K562 (cell line): ENCODE results near the gene HMCN2. TPM values are rescaled to one million over a fixed set of nuclear protein-coding genes. Genes with fewer than 3 reads are reported as not detected.

ENCODE experiments used
- ATAC-seq: fragments of 200-7000 bp; cut with Tn5 transposase; 3 replicates; pipeline ENCODE4 v1.9.1; 2020; ENCODE audit warnings: moderate library complexity
- BruUV-seq: library from RNA; stranded (reverse); fragments of 400-500 nt; replicated peaks from 2 replicates; lab custom pipeline; 2021; lab: Mats Ljungman, UMichigan
- CTCF ChIA-PET: fragments of 300-600 bp; formaldehyde crosslinking; extraction: SDS; loops from one replicate; lab custom pipeline; 2021; ENCODE audit warnings: low intra/inter-chr PET ratio; lab: Yijun Ruan, JAX
- POLR2A ChIA-PET: fragments of 300-600, 350-650 bp; sonication (Branson Sonifier 250); formaldehyde crosslinking; extraction: SDS; loops from one replicate; lab custom pipeline; 2021; ENCODE audit warnings: antibody characterized with exemption, inconsistent platforms; lab: Yijun Ruan, JAX
- DNase-seq, 4 experiments: peaks; one replicate each; pipeline versions ENCODE4 v3.0.0 to v3.0.0-alpha.2; 2011 to 2018; ENCODE audit warnings: low spot score in 3 of 4, mixed read lengths in 3 of 4; ENCODE audit errors: extremely low read depth in 1 of 4
- FAIRE-seq: peaks from 2 replicates; lab custom pipeline; 2011; peaks lifted over from hg19 to GRCh38; lab: Jason Lieb, UNC
- H2AFZ ChIP-seq: 2 replicates; pipeline ENCODE4 v1.6.0; 2011; ENCODE audit warnings: low read depth, low read length, control low read depth, inconsistent platforms
- H3K27ac ChIP-seq: fragments of 200-600 bp; 3 replicates; pipeline ENCODE4 v1.8.0; 2011; ENCODE audit warnings: low read depth, mild to moderate bottlenecking, control low read depth, inconsistent platforms, low read length, moderate library complexity, mixed read lengths; ENCODE audit errors: extremely low read depth
- H3K27me3 ChIP-seq, 2 experiments: fragments of 300-600 bp in 1 of 2; 2 replicates in 1 of 2; 3 replicates in 1 of 2; pipeline versions ENCODE4 v1.6.0 to v1.8.0; 2011; ENCODE audit warnings: inconsistent platforms in 2 of 2, low read length in 2 of 2, mild to moderate bottlenecking in 1 of 2, mixed read lengths in 1 of 2, moderate library complexity in 1 of 2; ENCODE audit not compliant: control insufficient read depth in 2 of 2, insufficient read depth in 2 of 2
- H3K36me3 ChIP-seq: fragments of 300-600 bp; 3 replicates; pipeline ENCODE4 v1.8.0; 2011; ENCODE audit warnings: mild to moderate bottlenecking, low read length, inconsistent platforms; ENCODE audit not compliant: control insufficient read depth, insufficient read depth
- H3K4me1 ChIP-seq, 2 experiments: fragments of 200-600 bp in 1 of 2; replicated peaks in 1 of 2; 2 replicates in 1 of 2; 3 replicates in 1 of 2; pipeline versions ENCODE4 v1.5.1 to v1.8.0; 2011; ENCODE audit warnings: inconsistent platforms in 2 of 2, low read length in 2 of 2, mild to moderate bottlenecking in 1 of 2, mixed read lengths in 1 of 2, moderate library complexity in 1 of 2; ENCODE audit not compliant: control insufficient read depth in 2 of 2, insufficient read depth in 2 of 2
- H3K4me2 ChIP-seq: 2 replicates; pipeline ENCODE4 v1.6.1; 2011; ENCODE audit warnings: low read length, control low read depth, inconsistent platforms, mixed read lengths; ENCODE audit not compliant: insufficient read depth
- H3K4me3 ChIP-seq: fragments of 200-600 bp; sonication (generic), shearing (Covaris generic); 2 replicates; pipeline ENCODE4 v1.5.1; 2016; ENCODE audit warnings: control low read depth, inconsistent platforms
- H3K79me2 ChIP-seq: fragments of 200-600 bp; 3 replicates; pipeline ENCODE4 v1.8.0; 2011; ENCODE audit warnings: low read length, inconsistent platforms; ENCODE audit not compliant: control insufficient read depth, insufficient read depth
- H3K9ac ChIP-seq, 2 experiments: 2 replicates each; pipeline versions ENCODE4 v1.6.0 to v1.6.1; 2011; ENCODE audit warnings: low read depth in 2 of 2, low read length in 2 of 2, control low read depth in 1 of 2, inconsistent platforms in 1 of 2, mild to moderate bottlenecking in 1 of 2, mixed read lengths in 1 of 2; ENCODE audit not compliant: insufficient read depth in 1 of 2
- H3K9me1 ChIP-seq: one replicate; pipeline ENCODE4 v1.6.0; 2011; ENCODE audit warnings: inconsistent platforms, mild to moderate bottlenecking, low read length, moderate library complexity; ENCODE audit not compliant: control insufficient read depth, insufficient read depth
- H3K9me3 ChIP-seq: replicated peaks from 2 replicates; pipeline ENCODE4 v1.5.1; 2011; ENCODE audit warnings: low read depth, low read length, inconsistent platforms; ENCODE audit not compliant: control insufficient read depth, insufficient read depth
- H4K20me1 ChIP-seq: replicated peaks from 2 replicates; pipeline ENCODE4 v1.6.1; 2011; ENCODE audit warnings: low read length, inconsistent platforms, mixed read lengths; ENCODE audit not compliant: control insufficient read depth, insufficient read depth
- BCOR ChIP-seq: fragments of 450-650 bp; IDR thresholded peaks from 2 replicates; pipeline ENCODE4 v1.6.1; 2016
- BRCA1 ChIP-seq, 2 experiments: fragments of 450-650 bp in 1 of 2; sonication (generic) in 1 of 2; formaldehyde crosslinking in 1 of 2; IDR thresholded peaks; 2 replicates each; pipeline versions ENCODE4 v1.5.0 to v1.6.1; 2017 to 2020; ENCODE audit warnings: mild to moderate bottlenecking in 1 of 2, missing genetic modification reagents in 1 of 2
- CHD7 ChIP-seq: fragments of 200-600 bp; sonication (generic); IDR thresholded peaks from one replicate; pipeline ENCODE4 v1.6.1; 2012; ENCODE audit warnings: mild to moderate bottlenecking, low read depth, low read length, inconsistent platforms
- JUNB ChIP-seq: fragments of 450-650 bp; formaldehyde crosslinking; conservative IDR thresholded peaks from 2 replicates; pipeline ENCODE4 v1.4.0; 2020; ENCODE audit warnings: mild to moderate bottlenecking
- WGBS: fragments of 100-300 bp; shearing (Covaris generic); methylation state at CpG from one replicate; pipeline ENCODE4 v1.1.6; 2016; ENCODE audit warnings: low coverage, mixed read lengths; ENCODE audit not compliant: insufficient coverage; ENCODE audit errors: missing lambda C conversion rate; 5-methylcytosine and 5-hydroxymethylcytosine counted together
- in situ Hi-C: fragments of 300-500 bp; cut with MboI; formaldehyde crosslinking; loops from 4 replicates; pipeline ENCODE4 v1.15.0; 2018; ENCODE audit warnings: inconsistent platforms, mixed read lengths
- intact Hi-C: fragments of 100-400 bp; cut with micrococcal nuclease; formaldehyde crosslinking; loops from 2 replicates; pipeline ENCODE4 v1.14.2; 2022
- polyA plus RNA-seq, 8 experiments: library from polyadenylated mRNA; depleted of rRNA in 4 of 8; stranded (reverse) in 5 of 8; unstranded in 3 of 8; fragments of >200 nt; fragmentation: Nextera tagmentation in 2 of 8; fragmentation: Illumina TruSeq in 1 of 8; extraction: Ambion mirVana in 2 of 8; extraction: Trizol in 1 of 8; gene quantifications; 2 replicates each; pipeline versions ENCODE4 v1.2.1 to v1.2.3, GENCODE V29; 2011 to 2014; ENCODE audit warnings: inconsistent platforms in 1 of 8, missing spikeins in 1 of 8
- total RNA-seq, 7 experiments: library from RNA; depleted of rRNA in 6 of 7; stranded (reverse); fragments of >200 nt in 6 of 7; fragmentation: Illumina TruSeq in 2 of 7; extraction: Trizol in 2 of 7; gene quantifications; 2 replicates each; pipeline versions ENCODE4 v1.2.1 to v1.2.3, GENCODE V29; 2011 to 2021; ENCODE audit warnings: low replicate concordance in 1 of 7
- TF ChIP-seq, protein P1 (sequence below): IDR thresholded peaks from 2 replicates; pipeline ENCODE4 v1.6.1; 2016; ENCODE audit warnings: missing genetic modification characterization, missing compliant biosample characterization
- TF ChIP-seq, protein P2 (sequence below): fragments of 450-650 bp; formaldehyde crosslinking; conservative IDR thresholded peaks from 2 replicates; pipeline ENCODE4 v1.4.0; 2022; ENCODE audit warnings: mild to moderate bottlenecking, missing genetic modification characterization

Gene HMCN2
- total and polyA plus RNA-seq, 9 of the 15 experiments (the other 6 are each of a cell fraction or from before 2014, with no cell fraction given) = 0.01 TPM; not detected in 8

- intact Hi-C loops = no loop called here
- TF ChIP-seq CHD7 = no peak
- no peak for TF ChIP-seq JUNB (CRISPR knock-in tag)
- TF ChIP-seq, protein P1, sequence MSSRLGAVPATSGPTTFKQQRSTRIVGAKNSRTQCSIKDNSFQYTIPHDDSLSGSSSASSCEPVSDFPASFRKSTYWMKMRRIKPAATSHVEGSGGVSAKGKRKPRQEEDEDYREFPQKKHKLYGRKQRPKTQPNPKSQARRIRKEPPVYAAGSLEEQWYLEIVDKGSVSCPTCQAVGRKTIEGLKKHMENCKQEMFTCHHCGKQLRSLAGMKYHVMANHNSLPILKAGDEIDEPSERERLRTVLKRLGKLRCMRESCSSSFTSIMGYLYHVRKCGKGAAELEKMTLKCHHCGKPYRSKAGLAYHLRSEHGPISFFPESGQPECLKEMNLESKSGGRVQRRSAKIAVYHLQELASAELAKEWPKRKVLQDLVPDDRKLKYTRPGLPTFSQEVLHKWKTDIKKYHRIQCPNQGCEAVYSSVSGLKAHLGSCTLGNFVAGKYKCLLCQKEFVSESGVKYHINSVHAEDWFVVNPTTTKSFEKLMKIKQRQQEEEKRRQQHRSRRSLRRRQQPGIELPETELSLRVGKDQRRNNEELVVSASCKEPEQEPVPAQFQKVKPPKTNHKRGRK (tag) = peak; percentile 83
- TF ChIP-seq, protein P2, sequence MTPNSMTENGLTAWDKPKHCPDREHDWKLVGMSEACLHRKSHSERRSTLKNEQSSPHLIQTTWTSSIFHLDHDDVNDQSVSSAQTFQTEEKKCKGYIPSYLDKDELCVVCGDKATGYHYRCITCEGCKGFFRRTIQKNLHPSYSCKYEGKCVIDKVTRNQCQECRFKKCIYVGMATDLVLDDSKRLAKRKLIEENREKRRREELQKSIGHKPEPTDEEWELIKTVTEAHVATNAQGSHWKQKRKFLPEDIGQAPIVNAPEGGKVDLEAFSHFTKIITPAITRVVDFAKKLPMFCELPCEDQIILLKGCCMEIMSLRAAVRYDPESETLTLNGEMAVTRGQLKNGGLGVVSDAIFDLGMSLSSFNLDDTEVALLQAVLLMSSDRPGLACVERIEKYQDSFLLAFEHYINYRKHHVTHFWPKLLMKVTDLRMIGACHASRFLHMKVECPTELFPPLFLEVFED (CRISPR knock-in tag) = 0 out of 2 replicates have a peak, but pooled peaks have one; percentile 38
- no peak for TF ChIP-seq BRCA1 (IDR thresholded peaks at IDR 0.05)
- no peak for TF ChIP-seq BRCA1 (CRISPR knock-in tag; IDR thresholded peaks at IDR 0.05)
- peak; percentile 28; the same call in 1 of the 2 replicates for TF ChIP-seq BCOR
Measured at GRCh38 chr9:130363755-130364404, 98.3 kb downstream of the HMCN2 start.

More at GRCh38 chr9:130363755-130364404, 98.3 kb downstream of the HMCN2 start:
- no peaks in the 10 kb centered on the region for H3K9me1 ChIP-seq
- ChIA-PET CTCF (no interaction called here), POLR2A (interaction anchor here (0.5 to 0.6 kb wide), 2 partner anchors 541 to 724 kb away, joined by 3 to 4 read pairs; no protein-coding TSS in a partner anchor)
- no peak overlapping the region for H3K4me2 ChIP-seq
- no peak overlapping the region for H3K4me3 ChIP-seq
- no peaks in the 10 kb centered on the region; the same call in 1 of the 2 replicates for H4K20me1 ChIP-seq
- peaks cover 0 to 9% of the 10 kb centered on the region in 2 experiments; a peak in 2 of 5 replicates for H3K4me1 ChIP-seq
- no peaks in the 10 kb centered on the region; the same call in 1 of the 2 replicates for H3K9me3 ChIP-seq
- H3K27me3 ChIP-seq = peaks cover 3 to 20% of the 10 kb centered on the region in 2 experiments; a peak in 3 of 5 replicates
- H3K27ac ChIP-seq = no peak overlapping the region
- no peaks in the 10 kb centered on the region for H3K36me3 ChIP-seq
- DNase-seq = no peak
- no peaks in the 10 kb centered on the region for H3K79me2 ChIP-seq
- in situ Hi-C loops = no loop called here
- no TSS peak for BruUV-seq
- ATAC-seq = no peak
- no peak overlapping the region for H3K9ac ChIP-seq
- WGBS = 5% methylated on average over 8 of the region's 9 CpGs
- H2AFZ ChIP-seq = no peak overlapping the region
- no peak for FAIRE-seq
